ENCODE data around the gene CCL13. TPM values are rescaled to one million over a fixed set of nuclear protein-coding genes. Genes with fewer than 3 reads are reported as not detected.

The CCL13 gene
- polyA plus RNA-seq, 1 of the 3 experiments (the other 2 are of a cell fraction), result not detected

DNA sequence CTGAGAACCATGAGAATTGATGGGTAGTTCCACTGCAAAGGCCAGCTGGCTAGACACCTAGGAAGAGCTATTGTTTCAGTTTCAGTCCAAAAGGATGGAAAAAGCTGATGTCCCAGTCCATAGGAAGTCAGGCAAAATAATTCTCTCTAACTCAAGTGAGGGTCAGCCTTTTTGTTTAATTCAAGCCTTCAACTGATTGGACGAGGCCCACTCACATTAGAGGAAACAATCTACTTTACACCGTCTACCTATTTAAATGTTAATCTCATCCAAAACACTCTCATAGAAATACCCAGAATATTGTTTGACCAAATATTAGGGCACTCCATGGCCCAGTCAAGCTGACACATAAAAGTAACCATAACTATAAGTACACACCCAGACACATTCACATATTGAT lies 14.4 kb upstream of the CCL13 start:
- Histone ChIP-seq H3K27me3 (ENCODE audit: insufficient read depth) (no peaks in the 10 kb centered on the region), H3K9me2 (no peaks in the 10 kb centered on the region), H3K9ac (no peak overlapping the region), H3K27ac (ENCODE audit: low read depth in 2 of 2, low read length in 1 of 2) (no peak overlapping the region), H3K4me3 (ENCODE audit: low read depth in 2 of 2, low read length in 1 of 2) (no peak overlapping the region), H3F3A (replicated peaks; ENCODE audit: insufficient read depth) (no peaks in the 10 kb centered on the region), H3K79me2 (ENCODE audit: insufficient read depth) (no peaks in the 10 kb centered on the region), H2AFZ (ENCODE audit: low read depth) (no peak overlapping the region), H4K20me1 (ENCODE audit: insufficient read depth) (no peaks in the 10 kb centered on the region), H3K9me3 (no peaks in the 10 kb centered on the region), H3K4me2 (no peak overlapping the region), H3K36me3 (replicated peaks in 1 of 2; ENCODE audit: control insufficient read depth in 1 of 2, insufficient read depth in 2 of 2, low read length in 1 of 2) (no peaks in the 10 kb centered on the region), H3K4me1 (ENCODE audit: control insufficient read depth in 1 of 2, insufficient read depth in 2 of 2, low read depth in 1 of 2, low read length in 1 of 2) (no peaks in the 10 kb centered on the region)
- TF ChIP-seq TAF1 (IDR thresholded peaks at IDR 0.05; ENCODE audit: borderline replicate concordance, low read depth, low read length) (no peak), JUND (IDR thresholded peaks at IDR 0.05) (no peak), EZH2phosphoT487 (IDR thresholded peaks at IDR 0.05; ENCODE audit: borderline replicate concordance, low read depth) (no peak), RAD21 (IDR thresholded peaks at IDR 0.05; ENCODE audit: low read length) (no peak), GABPA (IDR thresholded peaks at IDR 0.05; ENCODE audit: low read depth) (no peak), TCF12 (IDR thresholded peaks at IDR 0.05) (no peak), ELF1 (IDR thresholded peaks at IDR 0.05) (no peak), EP300 (IDR thresholded peaks at IDR 0.05; ENCODE audit: borderline replicate concordance in 1 of 2, low read depth in 1 of 2, low read length in 1 of 2) (no peak), FOXJ3 (CRISPR knock-in tag; IDR thresholded peaks at IDR 0.05) (no peak)
- TF ChIP-seq, protein P1, sequence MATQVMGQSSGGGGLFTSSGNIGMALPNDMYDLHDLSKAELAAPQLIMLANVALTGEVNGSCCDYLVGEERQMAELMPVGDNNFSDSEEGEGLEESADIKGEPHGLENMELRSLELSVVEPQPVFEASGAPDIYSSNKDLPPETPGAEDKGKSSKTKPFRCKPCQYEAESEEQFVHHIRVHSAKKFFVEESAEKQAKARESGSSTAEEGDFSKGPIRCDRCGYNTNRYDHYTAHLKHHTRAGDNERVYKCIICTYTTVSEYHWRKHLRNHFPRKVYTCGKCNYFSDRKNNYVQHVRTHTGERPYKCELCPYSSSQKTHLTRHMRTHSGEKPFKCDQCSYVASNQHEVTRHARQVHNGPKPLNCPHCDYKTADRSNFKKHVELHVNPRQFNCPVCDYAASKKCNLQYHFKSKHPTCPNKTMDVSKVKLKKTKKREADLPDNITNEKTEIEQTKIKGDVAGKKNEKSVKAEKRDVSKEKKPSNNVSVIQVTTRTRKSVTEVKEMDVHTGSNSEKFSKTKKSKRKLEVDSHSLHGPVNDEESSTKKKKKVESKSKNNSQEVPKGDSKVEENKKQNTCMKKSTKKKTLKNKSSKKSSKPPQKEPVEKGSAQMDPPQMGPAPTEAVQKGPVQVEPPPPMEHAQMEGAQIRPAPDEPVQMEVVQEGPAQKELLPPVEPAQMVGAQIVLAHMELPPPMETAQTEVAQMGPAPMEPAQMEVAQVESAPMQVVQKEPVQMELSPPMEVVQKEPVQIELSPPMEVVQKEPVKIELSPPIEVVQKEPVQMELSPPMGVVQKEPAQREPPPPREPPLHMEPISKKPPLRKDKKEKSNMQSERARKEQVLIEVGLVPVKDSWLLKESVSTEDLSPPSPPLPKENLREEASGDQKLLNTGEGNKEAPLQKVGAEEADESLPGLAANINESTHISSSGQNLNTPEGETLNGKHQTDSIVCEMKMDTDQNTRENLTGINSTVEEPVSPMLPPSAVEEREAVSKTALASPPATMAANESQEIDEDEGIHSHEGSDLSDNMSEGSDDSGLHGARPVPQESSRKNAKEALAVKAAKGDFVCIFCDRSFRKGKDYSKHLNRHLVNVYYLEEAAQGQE (IDR thresholded peaks at IDR 0.05; ENCODE audit: low read depth, low read length), result no peak
- TF ChIP-seq, protein P2, sequence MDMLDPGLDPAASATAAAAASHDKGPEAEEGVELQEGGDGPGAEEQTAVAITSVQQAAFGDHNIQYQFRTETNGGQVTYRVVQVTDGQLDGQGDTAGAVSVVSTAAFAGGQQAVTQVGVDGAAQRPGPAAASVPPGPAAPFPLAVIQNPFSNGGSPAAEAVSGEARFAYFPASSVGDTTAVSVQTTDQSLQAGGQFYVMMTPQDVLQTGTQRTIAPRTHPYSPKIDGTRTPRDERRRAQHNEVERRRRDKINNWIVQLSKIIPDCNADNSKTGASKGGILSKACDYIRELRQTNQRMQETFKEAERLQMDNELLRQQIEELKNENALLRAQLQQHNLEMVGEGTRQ (IDR thresholded peaks at IDR 0.05; ENCODE audit: borderline replicate concordance, low read depth, low read length), result no peak
- TF ChIP-seq, protein P3, sequence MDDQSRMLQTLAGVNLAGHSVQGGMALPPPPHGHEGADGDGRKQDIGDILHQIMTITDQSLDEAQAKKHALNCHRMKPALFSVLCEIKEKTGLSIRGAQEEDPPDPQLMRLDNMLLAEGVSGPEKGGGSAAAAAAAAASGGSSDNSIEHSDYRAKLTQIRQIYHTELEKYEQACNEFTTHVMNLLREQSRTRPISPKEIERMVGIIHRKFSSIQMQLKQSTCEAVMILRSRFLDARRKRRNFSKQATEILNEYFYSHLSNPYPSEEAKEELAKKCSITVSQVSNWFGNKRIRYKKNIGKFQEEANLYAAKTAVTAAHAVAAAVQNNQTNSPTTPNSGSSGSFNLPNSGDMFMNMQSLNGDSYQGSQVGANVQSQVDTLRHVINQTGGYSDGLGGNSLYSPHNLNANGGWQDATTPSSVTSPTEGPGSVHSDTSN (IDR thresholded peaks at IDR 0.05), result no peak
- TF ChIP-seq, protein P4, sequence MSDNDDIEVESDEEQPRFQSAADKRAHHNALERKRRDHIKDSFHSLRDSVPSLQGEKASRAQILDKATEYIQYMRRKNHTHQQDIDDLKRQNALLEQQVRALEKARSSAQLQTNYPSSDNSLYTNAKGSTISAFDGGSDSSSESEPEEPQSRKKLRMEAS (IDR thresholded peaks at IDR 0.05; ENCODE audit: low read depth), result no peak
- TF ChIP-seq, protein P5, sequence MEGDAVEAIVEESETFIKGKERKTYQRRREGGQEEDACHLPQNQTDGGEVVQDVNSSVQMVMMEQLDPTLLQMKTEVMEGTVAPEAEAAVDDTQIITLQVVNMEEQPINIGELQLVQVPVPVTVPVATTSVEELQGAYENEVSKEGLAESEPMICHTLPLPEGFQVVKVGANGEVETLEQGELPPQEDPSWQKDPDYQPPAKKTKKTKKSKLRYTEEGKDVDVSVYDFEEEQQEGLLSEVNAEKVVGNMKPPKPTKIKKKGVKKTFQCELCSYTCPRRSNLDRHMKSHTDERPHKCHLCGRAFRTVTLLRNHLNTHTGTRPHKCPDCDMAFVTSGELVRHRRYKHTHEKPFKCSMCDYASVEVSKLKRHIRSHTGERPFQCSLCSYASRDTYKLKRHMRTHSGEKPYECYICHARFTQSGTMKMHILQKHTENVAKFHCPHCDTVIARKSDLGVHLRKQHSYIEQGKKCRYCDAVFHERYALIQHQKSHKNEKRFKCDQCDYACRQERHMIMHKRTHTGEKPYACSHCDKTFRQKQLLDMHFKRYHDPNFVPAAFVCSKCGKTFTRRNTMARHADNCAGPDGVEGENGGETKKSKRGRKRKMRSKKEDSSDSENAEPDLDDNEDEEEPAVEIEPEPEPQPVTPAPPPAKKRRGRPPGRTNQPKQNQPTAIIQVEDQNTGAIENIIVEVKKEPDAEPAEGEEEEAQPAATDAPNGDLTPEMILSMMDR (IDR thresholded peaks at IDR 0.05), result no peak
- TF ChIP-seq, protein P6, sequence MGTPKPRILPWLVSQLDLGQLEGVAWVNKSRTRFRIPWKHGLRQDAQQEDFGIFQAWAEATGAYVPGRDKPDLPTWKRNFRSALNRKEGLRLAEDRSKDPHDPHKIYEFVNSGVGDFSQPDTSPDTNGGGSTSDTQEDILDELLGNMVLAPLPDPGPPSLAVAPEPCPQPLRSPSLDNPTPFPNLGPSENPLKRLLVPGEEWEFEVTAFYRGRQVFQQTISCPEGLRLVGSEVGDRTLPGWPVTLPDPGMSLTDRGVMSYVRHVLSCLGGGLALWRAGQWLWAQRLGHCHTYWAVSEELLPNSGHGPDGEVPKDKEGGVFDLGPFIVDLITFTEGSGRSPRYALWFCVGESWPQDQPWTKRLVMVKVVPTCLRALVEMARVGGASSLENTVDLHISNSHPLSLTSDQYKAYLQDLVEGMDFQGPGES (IDR thresholded peaks at IDR 0.05; ENCODE audit: low read depth, low read length), result no peak
- CTCF ChIA-PET, result interaction anchor here (1.2 kb wide), 1 partner anchor 19 kb away, joined by 4 read pairs; no protein-coding TSS in a partner anchor
- WGBS (ENCODE audit: low lambda C conversion rate), result 45% methylated on average over 2 of the region's 2 CpGs
- POLR2A ChIA-PET, result no interaction called here
- DNase-seq, result no peak
